Measurements from ENCODE around the gene UGT1A9. TPM values are rescaled to one million over a fixed set of nuclear protein-coding genes. Genes with fewer than 3 reads are reported as not detected.

The UGT1A9 gene
- total RNA-seq, 1 donor from 2014 or later: not detected

- H3K4me1 Mint-ChIP-seq (ENCODE audit: low read depth, unreplicated experiment): no peaks in the 10 kb centered on the region
Measured at GRCh38 chr2:233680361-233681045, 8.8 kb downstream of the UGT1A9 start.

DNA sequence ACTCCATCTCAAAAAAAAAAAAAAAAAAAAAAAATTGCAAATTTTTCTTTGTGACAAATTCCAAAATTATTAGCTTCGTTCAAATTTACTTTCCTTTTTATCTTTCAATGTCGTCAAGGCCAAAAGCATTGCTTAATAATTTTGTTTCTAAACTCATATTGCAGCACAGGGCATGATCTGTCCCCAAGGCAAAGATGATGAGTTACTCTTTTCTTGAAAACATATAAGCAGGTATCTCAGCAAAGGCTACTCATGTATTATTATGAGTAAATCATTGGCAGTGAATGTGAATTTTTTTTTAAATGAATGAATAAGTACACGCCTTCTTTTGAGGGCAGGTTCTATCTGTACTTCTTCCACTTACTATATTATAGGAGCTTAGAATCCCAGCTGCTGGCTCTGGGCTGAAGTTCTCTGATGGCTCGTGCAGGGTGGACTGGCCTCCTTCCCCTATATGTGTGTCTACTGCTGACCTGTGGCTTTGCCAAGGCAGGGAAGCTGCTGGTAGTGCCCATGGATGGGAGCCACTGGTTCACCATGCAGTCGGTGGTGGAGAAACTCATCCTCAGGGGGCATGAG, 9.9 kb downstream of the UGT1A9 start, which contains the start of gene UGT1A7:
Gene UGT1A7 (plus strand): TSS at position 381 of the 579 bp plus-strand sequence. CDS start 37 bp downstream, at position 418.
- H3K9me3 Mint-ChIP-seq (ENCODE audit: unreplicated experiment): no peaks in the 10 kb centered on the region
- no peak within 1 kb of the TSS for H3K27ac Mint-ChIP-seq (ENCODE audit: unreplicated experiment)
- no peaks in the 10 kb centered on the region for H3K27me3 Mint-ChIP-seq (ENCODE audit: unreplicated experiment)
- H3K4me3 Mint-ChIP-seq (ENCODE audit: unreplicated experiment): no peak within 1 kb of the TSS
- TF ChIP-seq, protein P1, sequence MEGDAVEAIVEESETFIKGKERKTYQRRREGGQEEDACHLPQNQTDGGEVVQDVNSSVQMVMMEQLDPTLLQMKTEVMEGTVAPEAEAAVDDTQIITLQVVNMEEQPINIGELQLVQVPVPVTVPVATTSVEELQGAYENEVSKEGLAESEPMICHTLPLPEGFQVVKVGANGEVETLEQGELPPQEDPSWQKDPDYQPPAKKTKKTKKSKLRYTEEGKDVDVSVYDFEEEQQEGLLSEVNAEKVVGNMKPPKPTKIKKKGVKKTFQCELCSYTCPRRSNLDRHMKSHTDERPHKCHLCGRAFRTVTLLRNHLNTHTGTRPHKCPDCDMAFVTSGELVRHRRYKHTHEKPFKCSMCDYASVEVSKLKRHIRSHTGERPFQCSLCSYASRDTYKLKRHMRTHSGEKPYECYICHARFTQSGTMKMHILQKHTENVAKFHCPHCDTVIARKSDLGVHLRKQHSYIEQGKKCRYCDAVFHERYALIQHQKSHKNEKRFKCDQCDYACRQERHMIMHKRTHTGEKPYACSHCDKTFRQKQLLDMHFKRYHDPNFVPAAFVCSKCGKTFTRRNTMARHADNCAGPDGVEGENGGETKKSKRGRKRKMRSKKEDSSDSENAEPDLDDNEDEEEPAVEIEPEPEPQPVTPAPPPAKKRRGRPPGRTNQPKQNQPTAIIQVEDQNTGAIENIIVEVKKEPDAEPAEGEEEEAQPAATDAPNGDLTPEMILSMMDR (IDR thresholded peaks at IDR 0.05; ENCODE audit: partially characterized antibody, unreplicated experiment): no peak
- H3K4me1 Mint-ChIP-seq (ENCODE audit: low read depth, unreplicated experiment): no peaks in the 10 kb centered on the region
- no peak for DNase-seq
- no peaks in the 10 kb centered on the region for H3K36me3 Mint-ChIP-seq (ENCODE audit: unreplicated experiment)

More at GRCh38 chr2:233680361-233681045, 8.8 kb downstream of the UGT1A9 start:
- H3K9me3 Mint-ChIP-seq (ENCODE audit: unreplicated experiment): no peaks in the 10 kb centered on the region
- DNase-seq: no peak
- no peak overlapping the region for H3K4me3 Mint-ChIP-seq (ENCODE audit: unreplicated experiment)
- no peaks in the 10 kb centered on the region for H3K27me3 Mint-ChIP-seq (ENCODE audit: unreplicated experiment)
- H3K27ac Mint-ChIP-seq (ENCODE audit: unreplicated experiment): no peak overlapping the region
- no peaks in the 10 kb centered on the region for H3K36me3 Mint-ChIP-seq (ENCODE audit: unreplicated experiment)
- TF ChIP-seq, protein P1 (IDR thresholded peaks at IDR 0.05; ENCODE audit: partially characterized antibody, unreplicated experiment): no peak

DNA sequence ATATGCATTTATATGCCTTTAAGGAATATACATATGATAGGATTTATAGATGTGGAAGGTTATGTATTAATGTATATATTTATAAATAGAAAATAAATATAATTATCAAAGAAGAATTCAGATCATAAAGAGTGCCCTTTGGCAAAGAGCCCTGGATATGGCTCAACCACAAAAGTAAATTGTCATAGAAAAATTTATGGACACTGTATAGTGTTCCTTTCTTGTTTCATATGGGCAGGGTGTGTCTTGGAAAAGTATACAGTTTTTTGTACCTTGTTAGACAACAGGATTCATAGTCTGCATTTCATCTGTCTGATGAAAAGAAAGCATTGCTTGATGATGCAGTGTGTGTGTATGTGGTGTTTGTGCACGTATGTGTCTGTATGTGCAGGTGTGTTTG, 12.9 kb downstream of the UGT1A9 start:
- Mint-ChIP-seq H3K4me3 (ENCODE audit: unreplicated experiment) (no peak overlapping the region), H3K27ac (ENCODE audit: unreplicated experiment) (no peak overlapping the region), H3K27me3 (ENCODE audit: unreplicated experiment) (no peaks in the 10 kb centered on the region), H3K36me3 (ENCODE audit: unreplicated experiment) (no peaks in the 10 kb centered on the region), H3K4me1 (ENCODE audit: low read depth, unreplicated experiment) (no peaks in the 10 kb centered on the region), H3K9me3 (ENCODE audit: unreplicated experiment) (peaks cover 4% of the 10 kb centered on the region)
- no peak for DNase-seq
- TF ChIP-seq, protein P1 (IDR thresholded peaks at IDR 0.05; ENCODE audit: partially characterized antibody, unreplicated experiment): no peak

DNA sequence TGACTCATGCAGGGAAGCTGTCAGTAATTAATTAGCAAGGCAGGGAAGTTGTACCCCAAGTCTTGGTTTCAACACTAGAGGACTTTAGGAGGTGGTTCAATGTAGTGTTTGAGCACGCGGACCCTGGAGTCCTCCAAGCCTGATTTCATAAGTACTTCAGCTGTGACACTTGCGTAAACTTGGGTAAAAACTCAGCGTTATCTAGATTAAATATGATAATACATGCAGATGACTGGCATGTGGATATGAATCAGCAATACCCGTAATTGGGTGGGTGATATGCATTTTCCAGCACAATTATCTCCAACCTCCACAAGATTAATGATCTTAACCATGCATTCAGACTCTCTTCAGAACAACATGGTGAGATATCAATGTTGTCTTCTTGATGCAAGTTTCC, 15.2 kb downstream of the UGT1A9 start:
- H3K4me1 Mint-ChIP-seq (ENCODE audit: low read depth, unreplicated experiment): no peaks in the 10 kb centered on the region
- H3K27ac Mint-ChIP-seq (ENCODE audit: unreplicated experiment): no peak overlapping the region
- H3K4me3 Mint-ChIP-seq (ENCODE audit: unreplicated experiment): no peak overlapping the region
- DNase-seq: no peak
- no peaks in the 10 kb centered on the region for H3K27me3 Mint-ChIP-seq (ENCODE audit: unreplicated experiment)
- no peaks in the 10 kb centered on the region for H3K36me3 Mint-ChIP-seq (ENCODE audit: unreplicated experiment)
- H3K9me3 Mint-ChIP-seq (ENCODE audit: unreplicated experiment): peaks cover 4% of the 10 kb centered on the region
- TF ChIP-seq, protein P1 (IDR thresholded peaks at IDR 0.05; ENCODE audit: partially characterized antibody, unreplicated experiment): no peak

GRCh38 chr2:233688341-233688740, 16.6 kb downstream of the UGT1A9 start:
- H3K9me3 Mint-ChIP-seq (ENCODE audit: unreplicated experiment): peaks cover 4% of the 10 kb centered on the region
- H3K4me3 Mint-ChIP-seq (ENCODE audit: unreplicated experiment): no peak overlapping the region
- H3K4me1 Mint-ChIP-seq (ENCODE audit: low read depth, unreplicated experiment): no peaks in the 10 kb centered on the region
- TF ChIP-seq, protein P1 (IDR thresholded peaks at IDR 0.05; ENCODE audit: partially characterized antibody, unreplicated experiment): no peak
- no peaks in the 10 kb centered on the region for H3K36me3 Mint-ChIP-seq (ENCODE audit: unreplicated experiment)
- DNase-seq: no peak
- no peaks in the 10 kb centered on the region for H3K27me3 Mint-ChIP-seq (ENCODE audit: unreplicated experiment)
- H3K27ac Mint-ChIP-seq (ENCODE audit: unreplicated experiment): no peak overlapping the region

Data from glutamatergic neuron (in vitro differentiated cells).